GM19397 (cell line): ENCODE measurements around the gene GYPB.
"Not testable (repeated sequence)": the region's sequence is repeated elsewhere in the genome, so short reads cannot be mapped to it uniquely, and the experiment has no call there.

Source experiments
- ATAC-seq: cut with Tn5 transposase; IDR thresholded peaks from one replicate; pipeline ENCODE4 v1.9.1; 2021; ENCODE audit warnings: mild to moderate bottlenecking, moderate library complexity; ENCODE audit not compliant: unreplicated experiment

Gene GYPB

DNA sequence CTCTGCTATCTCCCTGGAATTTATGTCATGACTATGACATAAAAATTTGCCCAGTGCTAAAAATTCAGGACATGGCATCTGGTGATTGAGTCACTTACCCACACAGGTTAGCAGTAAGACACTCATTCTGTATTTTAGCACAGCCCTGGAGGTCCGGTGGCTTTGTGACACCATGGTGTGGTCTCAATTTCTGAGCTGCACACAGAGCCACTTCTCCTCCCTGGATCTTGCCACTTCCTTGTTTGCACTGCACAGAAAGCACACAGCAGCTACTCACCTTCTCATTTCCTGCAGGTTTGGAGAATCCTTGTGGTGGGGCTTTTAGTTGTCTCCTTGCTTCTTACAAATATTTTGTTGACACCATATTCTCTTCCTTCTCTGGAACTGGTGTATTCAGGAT lies 69.0 kb downstream of the GYPB start:
- not testable (repeated sequence) for ATAC-seq

DNA sequence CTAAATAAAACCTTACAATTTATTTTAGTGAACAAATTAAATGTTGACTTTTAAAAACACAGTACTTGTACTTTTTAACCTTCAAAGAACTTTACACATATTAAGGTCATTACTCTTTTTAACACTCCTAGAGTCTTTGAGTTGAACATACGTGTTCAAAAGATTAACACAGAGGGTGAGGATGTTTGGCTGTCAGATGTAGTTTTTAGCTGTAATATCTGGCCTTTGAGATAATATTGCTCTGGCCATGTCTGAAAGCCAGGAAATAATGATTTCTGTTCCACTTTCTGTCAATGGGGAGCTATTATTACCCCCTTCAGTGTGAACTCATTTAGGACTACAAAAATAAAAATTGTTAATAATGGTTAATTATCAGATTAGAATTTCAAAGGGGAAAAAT lies 71.7 kb downstream of the GYPB start:
- ATAC-seq: not testable (repeated sequence)
